ENCODE data around the gene TTC3.

TTC3 gene

DNA sequence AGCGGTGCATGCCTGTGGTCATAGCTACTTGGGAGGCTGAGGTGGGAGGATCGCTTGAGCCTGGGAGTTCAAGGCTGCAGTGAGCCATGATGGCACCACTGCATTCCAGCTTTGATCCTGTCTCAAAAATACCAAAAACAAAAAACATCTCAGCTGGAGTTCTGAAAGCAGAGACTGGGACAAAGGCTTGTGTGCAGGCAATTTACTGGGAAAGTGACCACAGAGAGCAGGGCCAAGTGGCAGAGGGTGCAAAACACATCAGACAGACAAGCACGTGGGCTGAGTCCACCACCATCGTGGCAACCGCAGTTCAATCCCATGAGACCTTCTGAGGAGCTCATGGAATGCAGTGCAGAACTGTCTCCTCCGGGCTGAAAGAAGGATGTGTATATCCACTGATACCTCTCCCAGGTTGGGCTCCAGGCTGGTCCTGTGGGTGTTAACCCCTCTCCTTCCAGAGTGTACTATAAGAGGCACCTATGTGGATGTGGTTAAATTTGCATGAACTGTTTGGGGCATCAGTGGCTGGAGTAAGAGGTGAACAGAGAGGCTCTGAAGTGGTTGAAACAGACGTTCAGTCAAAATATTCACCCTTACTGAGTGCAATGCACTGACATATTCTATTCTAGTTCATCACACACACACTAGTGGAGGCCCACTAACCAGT is 11.0 kb upstream of the TTC3 start:
- peaks cover 24% of the 10 kb centered on the region for H3K4me1 ChIP-seq (ENCODE audit: control insufficient read depth, insufficient read depth, low read length)
- no peak overlapping the region for H3K9ac ChIP-seq (ENCODE audit: low read length)
- H3K4me3 ChIP-seq (ENCODE audit: low read depth, low read length): no peak overlapping the region
- no peaks in the 10 kb centered on the region for H3K27me3 ChIP-seq (ENCODE audit: control insufficient read depth, insufficient read depth, low read length)
- H3K36me3 ChIP-seq (ENCODE audit: control insufficient read depth, insufficient read depth, low read length): peaks cover 9% of the 10 kb centered on the region; the same call in 1 of the 2 replicates
- H3K9me3 ChIP-seq (ENCODE audit: control insufficient read depth, insufficient read depth, low read depth, low read length): peaks cover 4% of the 10 kb centered on the region
- no peak overlapping the region for H3K27ac ChIP-seq (ENCODE audit: low read depth, low read length)

DNA sequence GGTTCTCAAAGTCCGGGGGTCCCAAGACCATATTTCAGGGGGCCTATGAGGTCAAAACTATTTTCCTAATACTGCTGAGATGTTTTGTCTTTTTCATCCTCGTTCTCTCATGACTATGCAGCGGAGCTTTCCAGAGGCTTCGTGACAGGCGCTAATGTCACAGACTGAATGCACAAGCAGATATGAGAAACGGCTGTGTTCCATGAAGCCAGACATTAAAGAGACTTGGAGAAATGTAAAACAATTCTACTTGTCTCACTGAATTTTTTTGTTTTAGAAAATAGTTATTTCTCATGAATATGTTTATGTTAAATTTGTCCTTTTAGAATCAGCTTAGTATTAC is 10.5 kb upstream of the TTC3 start:
- Histone ChIP-seq H3K4me3 (ENCODE audit: low read depth, low read length) (no peak overlapping the region), H3K9ac (ENCODE audit: low read length) (no peak overlapping the region), H3K27me3 (ENCODE audit: control insufficient read depth, insufficient read depth, low read length) (no peaks in the 10 kb centered on the region), H3K27ac (ENCODE audit: low read depth, low read length) (no peak overlapping the region), H3K4me1 (ENCODE audit: control insufficient read depth, insufficient read depth, low read length) (peaks cover 22% of the 10 kb centered on the region), H3K36me3 (ENCODE audit: control insufficient read depth, insufficient read depth, low read length) (peaks cover 10% of the 10 kb centered on the region; the same call in 1 of the 2 replicates), H3K9me3 (ENCODE audit: control insufficient read depth, insufficient read depth, low read depth, low read length) (peaks cover under 1% of the 10 kb centered on the region; the same call in 1 of the 2 replicates)

DNA sequence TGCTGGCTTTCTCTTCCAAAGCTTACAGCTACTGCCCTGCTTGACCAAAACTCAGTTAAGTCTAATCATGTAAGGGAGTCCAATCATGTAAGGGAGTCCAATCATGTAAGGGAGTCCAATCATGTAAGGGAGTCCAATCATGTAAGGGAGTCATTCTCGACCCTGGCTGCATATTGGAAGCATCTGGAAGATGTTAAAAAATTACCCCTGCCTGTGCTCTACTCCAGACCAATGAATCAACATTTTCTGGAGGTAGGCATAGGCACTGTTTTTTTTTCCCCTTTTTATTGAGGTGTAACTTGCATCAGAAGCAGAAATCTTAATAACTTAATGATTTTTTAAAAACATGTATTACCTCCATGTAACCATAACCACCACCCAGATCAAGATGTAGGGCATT is 9.6 kb upstream of the TTC3 start:
- Histone ChIP-seq H3K9ac (ENCODE audit: low read length) (no peak overlapping the region), H3K4me3 (ENCODE audit: low read depth, low read length) (no peak overlapping the region)

DNA sequence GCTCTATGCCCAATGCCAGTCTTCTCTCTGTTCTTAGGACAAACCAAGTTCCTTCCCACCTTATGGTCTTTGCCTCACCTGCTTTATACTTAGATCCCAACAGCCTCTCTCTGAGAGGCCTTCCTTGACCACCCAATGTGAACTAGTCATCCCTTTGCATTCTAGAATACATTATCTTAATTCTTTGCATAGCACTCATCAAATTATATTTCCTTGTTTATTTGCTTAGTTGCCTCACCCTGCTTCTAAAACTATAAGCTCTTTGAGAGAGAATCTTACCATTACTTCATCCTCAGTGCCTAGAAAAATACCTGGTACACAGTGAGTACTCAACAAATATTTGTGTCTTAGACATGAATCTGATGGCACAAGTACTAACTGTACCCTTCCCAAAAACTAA is 8.2 kb upstream of the TTC3 start:
- Histone ChIP-seq H3K36me3 (ENCODE audit: control insufficient read depth, insufficient read depth, low read length) (peaks cover 17% of the 10 kb centered on the region; the same call in 1 of the 2 replicates), H3K27me3 (ENCODE audit: control insufficient read depth, insufficient read depth, low read length) (no peaks in the 10 kb centered on the region), H3K9me3 (ENCODE audit: control insufficient read depth, insufficient read depth, low read depth, low read length) (no peaks in the 10 kb centered on the region), H3K4me1 (ENCODE audit: control insufficient read depth, insufficient read depth, low read length) (peaks cover 12% of the 10 kb centered on the region), H3K9ac (ENCODE audit: low read length) (no peak overlapping the region), H3K4me3 (ENCODE audit: low read depth, low read length) (no peak overlapping the region), H3K27ac (ENCODE audit: low read depth, low read length) (no peak overlapping the region)

More for the DNA sequence above, 9.6 kb upstream of the TTC3 start:
- peaks cover 14% of the 10 kb centered on the region for H3K4me1 ChIP-seq (ENCODE audit: control insufficient read depth, insufficient read depth, low read length)
- H3K27me3 ChIP-seq (ENCODE audit: control insufficient read depth, insufficient read depth, low read length): no peaks in the 10 kb centered on the region
- no peaks in the 10 kb centered on the region for H3K9me3 ChIP-seq (ENCODE audit: control insufficient read depth, insufficient read depth, low read depth, low read length)
- no peak overlapping the region for H3K27ac ChIP-seq (ENCODE audit: low read depth, low read length)
- H3K36me3 ChIP-seq (ENCODE audit: control insufficient read depth, insufficient read depth, low read length): peaks cover 11% of the 10 kb centered on the region; the same call in 1 of the 2 replicates

DNA sequence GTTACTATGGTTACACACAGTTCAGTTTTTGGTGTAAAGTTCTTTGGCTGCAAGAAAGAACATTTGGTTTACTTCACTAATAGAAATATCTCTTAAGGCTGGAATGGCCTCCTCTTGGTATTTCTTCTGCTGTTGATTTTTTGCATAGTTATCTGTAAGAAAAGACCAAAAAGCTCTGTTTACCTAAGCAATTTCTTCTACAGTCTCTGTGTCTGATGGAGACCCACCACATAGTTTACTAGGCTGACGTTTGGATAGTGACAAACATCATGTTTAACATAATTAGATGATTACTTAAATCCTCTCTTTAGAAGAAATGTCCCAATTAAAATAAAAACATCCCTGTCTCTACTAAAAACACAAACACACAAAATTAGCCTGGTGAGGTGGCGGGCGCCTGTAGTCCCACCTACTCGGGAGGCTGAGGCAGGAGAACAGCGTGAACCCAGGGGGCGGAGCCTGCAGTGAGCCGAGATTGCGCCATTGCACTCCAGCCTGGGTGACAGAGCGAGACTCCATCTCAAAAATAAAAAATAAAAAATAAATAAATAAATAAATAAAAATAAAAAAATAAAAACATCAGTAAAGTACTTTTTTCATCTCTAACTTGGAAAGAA is 7.4 kb upstream of the TTC3 start:
- Histone ChIP-seq H3K4me3 (ENCODE audit: low read depth, low read length) (no peak overlapping the region), H3K36me3 (ENCODE audit: control insufficient read depth, insufficient read depth, low read length) (peaks cover 17% of the 10 kb centered on the region; the same call in 1 of the 2 replicates), H3K27me3 (ENCODE audit: control insufficient read depth, insufficient read depth, low read length) (no peaks in the 10 kb centered on the region), H3K9me3 (ENCODE audit: control insufficient read depth, insufficient read depth, low read depth, low read length) (no peaks in the 10 kb centered on the region), H3K9ac (ENCODE audit: low read length) (no peak overlapping the region), H3K27ac (ENCODE audit: low read depth, low read length) (no peak overlapping the region), H3K4me1 (ENCODE audit: control insufficient read depth, insufficient read depth, low read length) (peaks cover 3% of the 10 kb centered on the region)

DNA sequence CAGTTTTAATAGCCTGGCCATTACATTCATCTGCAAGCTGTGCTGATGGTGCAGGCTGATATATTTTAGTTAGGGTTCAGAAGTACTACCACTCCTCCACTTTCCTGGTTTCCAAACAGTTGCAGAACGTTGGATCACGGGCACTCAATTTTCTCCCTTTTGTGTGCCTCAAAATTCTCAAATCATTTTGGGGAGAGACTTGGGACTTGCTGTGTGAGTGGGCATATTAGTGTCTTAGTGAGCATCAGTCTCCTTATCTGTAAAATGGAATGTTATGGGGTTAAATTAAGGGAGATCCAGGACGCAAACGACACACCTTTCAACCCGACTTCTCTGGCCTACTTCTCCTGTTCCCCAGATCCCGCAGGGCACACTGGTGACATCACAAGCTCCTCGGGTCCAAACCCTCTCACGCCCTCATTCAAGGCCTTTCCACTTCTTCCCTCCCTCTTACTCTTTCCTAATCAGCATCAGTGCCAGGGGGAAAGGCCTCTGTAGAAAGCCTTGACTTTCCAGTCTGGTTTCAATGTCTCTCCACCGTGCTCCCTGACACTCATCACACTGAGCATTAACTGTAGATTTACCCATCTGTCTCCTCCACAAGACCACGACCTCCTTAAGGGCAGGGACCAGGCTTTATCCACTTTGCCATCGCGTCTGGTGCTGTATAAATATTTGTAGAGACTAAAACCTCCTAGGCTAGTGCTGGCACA is 1.3 kb upstream of the TTC3 start:
- peaks cover 10% of the 10 kb centered on the region for H3K4me1 ChIP-seq (ENCODE audit: control insufficient read depth, insufficient read depth, low read length)
- peaks cover 10% of the 10 kb centered on the region; the same call in 1 of the 2 replicates for H3K36me3 ChIP-seq (ENCODE audit: control insufficient read depth, insufficient read depth, low read length)
- no peaks in the 10 kb centered on the region for H3K9me3 ChIP-seq (ENCODE audit: control insufficient read depth, insufficient read depth, low read depth, low read length)
- H3K4me3 ChIP-seq (ENCODE audit: low read depth, low read length): peak overlapping the region; percentile 81
- peak overlapping the region; percentile 73 for H3K9ac ChIP-seq (ENCODE audit: low read length)
- H3K27ac ChIP-seq (ENCODE audit: low read depth, low read length): peak overlapping the region; percentile 90; the same call in 1 of the 2 replicates
- H3K27me3 ChIP-seq (ENCODE audit: control insufficient read depth, insufficient read depth, low read length): peaks cover 22% of the 10 kb centered on the region

DNA sequence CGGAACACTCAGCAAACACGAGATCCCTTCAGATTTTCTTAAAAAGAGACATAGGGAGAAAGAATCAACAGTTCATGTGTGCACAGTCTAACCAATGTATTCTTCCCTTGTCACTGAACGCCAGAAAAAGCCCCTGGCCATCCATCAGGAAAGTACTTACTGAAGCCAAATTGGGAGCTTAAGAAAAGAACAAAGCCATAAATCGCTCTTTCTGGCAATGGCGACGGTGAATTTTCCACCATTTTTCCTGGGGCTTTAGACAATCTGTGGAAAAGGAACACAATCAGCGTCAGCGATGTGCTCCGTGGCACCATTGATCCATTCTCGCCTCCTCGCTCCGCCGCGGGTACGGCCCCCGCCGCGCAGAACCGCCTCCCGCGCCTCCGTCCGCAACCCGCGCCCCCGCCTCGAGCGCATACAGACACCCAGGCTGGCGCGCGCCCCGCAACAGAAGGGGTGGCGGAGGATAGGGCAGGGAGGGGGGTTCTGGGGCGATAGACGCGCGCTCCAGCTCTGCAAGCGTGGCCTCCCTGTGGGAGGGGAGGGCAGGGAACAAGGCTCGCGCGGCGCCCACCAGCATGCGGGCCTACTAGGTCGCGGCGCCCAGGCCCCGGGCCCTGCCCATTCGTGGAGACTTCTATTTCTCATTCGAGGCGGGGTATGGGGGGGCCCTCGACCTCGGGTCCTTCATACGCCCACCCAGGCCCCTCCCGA is 623 bp upstream of the TTC3 start:
- Histone ChIP-seq H3K4me3 (ENCODE audit: low read depth, low read length) (peak overlapping the region; percentile 81), H3K9ac (ENCODE audit: low read length) (peak overlapping the region; percentile 73), H3K9me3 (ENCODE audit: control insufficient read depth, insufficient read depth, low read depth, low read length) (no peaks in the 10 kb centered on the region), H3K36me3 (ENCODE audit: control insufficient read depth, insufficient read depth, low read length) (peaks cover 7% of the 10 kb centered on the region; the same call in 1 of the 2 replicates), H3K4me1 (ENCODE audit: control insufficient read depth, insufficient read depth, low read length) (peaks cover 10% of the 10 kb centered on the region), H3K27me3 (ENCODE audit: control insufficient read depth, insufficient read depth, low read length) (peaks cover 22% of the 10 kb centered on the region), H3K27ac (ENCODE audit: low read depth, low read length) (peak overlapping the region; percentile 90)

DNA sequence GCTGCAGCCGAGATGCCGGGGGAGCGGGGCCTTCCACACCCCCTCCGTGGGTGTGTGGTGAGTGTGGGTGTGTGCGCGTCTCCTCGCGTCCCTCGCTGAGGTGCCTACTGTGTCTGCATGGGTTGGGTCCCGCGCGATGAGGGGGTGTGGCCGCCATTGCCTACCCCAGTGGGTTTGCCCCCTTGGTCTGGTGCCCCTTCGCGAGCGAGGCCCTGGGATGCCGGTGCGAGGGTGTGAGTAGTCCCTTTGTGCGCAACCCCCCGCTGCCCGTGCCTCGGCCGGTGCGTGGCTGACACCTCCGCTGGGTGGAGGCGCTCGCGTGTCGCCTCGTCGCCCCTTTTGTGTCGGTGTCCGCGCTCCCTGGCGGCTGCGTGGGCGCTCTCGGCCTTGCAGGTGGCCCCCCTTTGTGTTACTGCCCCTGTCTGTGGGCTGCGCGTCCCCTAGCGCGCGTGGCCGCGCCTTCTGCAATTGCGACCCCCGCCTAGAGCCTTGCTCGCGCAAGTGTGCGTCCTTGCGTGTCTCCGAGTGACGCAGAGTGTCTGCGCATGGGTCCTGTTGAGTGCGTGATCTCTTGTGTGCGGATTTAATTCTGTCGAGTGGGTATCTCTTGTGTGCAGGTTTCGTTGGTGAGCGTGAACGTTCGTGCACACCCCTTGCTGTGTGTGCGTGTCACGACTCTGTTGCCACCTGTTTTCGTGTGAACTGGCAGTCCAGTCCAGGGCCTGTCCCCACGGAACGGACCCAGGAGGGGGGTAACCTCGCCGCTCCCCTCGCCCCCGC is 553 bp downstream of the TTC3 start:
- peaks cover 10% of the 10 kb centered on the region for H3K4me1 ChIP-seq (ENCODE audit: control insufficient read depth, insufficient read depth, low read length)
- no peaks in the 10 kb centered on the region for H3K9me3 ChIP-seq (ENCODE audit: control insufficient read depth, insufficient read depth, low read depth, low read length)
- no peak overlapping the region for H3K27ac ChIP-seq (ENCODE audit: low read depth, low read length)
- H3K36me3 ChIP-seq (ENCODE audit: control insufficient read depth, insufficient read depth, low read length): peaks cover 5% of the 10 kb centered on the region; the same call in 1 of the 2 replicates
- H3K9ac ChIP-seq (ENCODE audit: low read length): peak overlapping the region; percentile 87
- H3K27me3 ChIP-seq (ENCODE audit: control insufficient read depth, insufficient read depth, low read length): peaks cover 22% of the 10 kb centered on the region
- peak overlapping the region; percentile 81 for H3K4me3 ChIP-seq (ENCODE audit: low read depth, low read length)

DNA sequence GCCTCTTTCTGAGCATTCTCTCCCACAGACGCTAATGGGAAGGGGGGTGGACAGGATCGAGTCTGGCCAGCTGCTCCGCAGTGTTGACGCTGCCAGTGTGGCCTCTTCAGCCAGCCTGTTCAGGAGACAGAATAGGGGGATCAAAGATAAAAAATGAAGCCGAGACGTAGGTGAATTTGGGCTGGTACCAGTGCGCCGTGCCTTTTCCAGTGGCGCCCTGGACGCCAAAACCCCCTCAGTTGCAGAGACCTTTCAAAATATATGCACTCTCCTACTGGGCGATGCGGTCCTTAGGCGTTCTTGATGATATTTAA is 1.1 kb downstream of the TTC3 start:
- H3K27me3 ChIP-seq (ENCODE audit: control insufficient read depth, insufficient read depth, low read length): peaks cover 22% of the 10 kb centered on the region
- no peak overlapping the region for H3K27ac ChIP-seq (ENCODE audit: low read depth, low read length)
- peak overlapping the region; percentile 81 for H3K4me3 ChIP-seq (ENCODE audit: low read depth, low read length)
- H3K4me1 ChIP-seq (ENCODE audit: control insufficient read depth, insufficient read depth, low read length): peaks cover 10% of the 10 kb centered on the region
- H3K9me3 ChIP-seq (ENCODE audit: control insufficient read depth, insufficient read depth, low read depth, low read length): no peaks in the 10 kb centered on the region
- 0 out of 2 replicates have a peak, but pooled peaks cover under 1% of the 10 kb centered on the region for H3K36me3 ChIP-seq (ENCODE audit: control insufficient read depth, insufficient read depth, low read length)
- H3K9ac ChIP-seq (ENCODE audit: low read length): peak overlapping the region; percentile 87

DNA sequence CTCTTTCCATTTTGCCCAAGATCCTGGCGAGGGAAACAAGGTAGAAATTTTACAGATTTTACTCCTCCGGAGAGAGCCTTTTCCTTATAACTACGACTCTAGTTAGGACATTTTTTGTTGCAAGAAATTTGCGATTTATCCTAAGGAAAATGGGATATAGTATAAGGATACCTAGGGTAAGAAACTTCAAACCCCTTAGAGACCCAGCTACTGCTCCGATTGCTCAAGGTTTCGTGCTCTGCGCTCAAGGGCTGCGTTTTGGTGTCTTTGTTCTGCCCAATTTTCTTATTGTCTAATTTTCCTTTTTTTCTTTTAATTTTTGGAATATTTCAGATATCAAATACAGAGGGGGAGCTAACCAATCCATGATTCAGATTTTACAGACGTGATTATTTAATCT is 1.5 kb downstream of the TTC3 start:
- Histone ChIP-seq H3K4me1 (ENCODE audit: control insufficient read depth, insufficient read depth, low read length) (peaks cover 10% of the 10 kb centered on the region), H3K27ac (ENCODE audit: low read depth, low read length) (no peak overlapping the region), H3K9ac (ENCODE audit: low read length) (peak overlapping the region; percentile 87)

More for the DNA sequence above, 1.5 kb downstream of the TTC3 start:
- Histone ChIP-seq H3K4me3 (ENCODE audit: low read depth, low read length) (peak overlapping the region; percentile 81), H3K27me3 (ENCODE audit: control insufficient read depth, insufficient read depth, low read length) (peaks cover 22% of the 10 kb centered on the region), H3K36me3 (ENCODE audit: control insufficient read depth, insufficient read depth, low read length) (no peaks in the 10 kb centered on the region), H3K9me3 (ENCODE audit: control insufficient read depth, insufficient read depth, low read depth, low read length) (no peaks in the 10 kb centered on the region)
